Brain microvascular endothelial cell (primary cell): Measurements from ENCODE around the gene LRSAM1.

Experiments
- DNase-seq: peaks from one replicate; pipeline ENCODE4 v3.0.0-alpha.2; 2020
- H3K27ac ChIP-seq: fragments of 250-450 bp; sonication (Bioruptor Pico); 2 replicates; pipeline ENCODE4 v1.5.1; 2020; ENCODE audit warnings: mild to moderate bottlenecking, moderate library complexity
- H3K27me3 ChIP-seq: fragments of 250-450 bp; sonication (Bioruptor Pico); replicated peaks from 2 replicates; pipeline ENCODE4 v1.5.1; 2020; ENCODE audit warnings: mild to moderate bottlenecking
- H3K36me3 ChIP-seq: fragments of 250-450 bp; sonication (Bioruptor Pico); replicated peaks from 2 replicates; pipeline ENCODE4 v1.5.1; 2020; ENCODE audit warnings: mild to moderate bottlenecking
- H3K4me3 ChIP-seq: 2 replicates; pipeline ENCODE4 v1.5.1; 2011; ENCODE audit warnings: low read depth, mild to moderate bottlenecking, control low read depth, low read length, moderate library complexity
- in situ Hi-C: cut with HindIII; loops from 2 replicates; pipeline ENCODE4 v1.10.0; 2017; ENCODE audit warnings: low sequenced_read_pairs, low pct_ligation_motif_present
- TF ChIP-seq, protein P1 (sequence below): IDR thresholded peaks from 2 replicates; pipeline ENCODE4 v1.5.1; 2011; ENCODE audit warnings: low read depth, mild to moderate bottlenecking, moderate library complexity, low read length, control low read depth, inconsistent platforms; ENCODE audit errors: missing control alignments

Gene LRSAM1

GRCh38 chr9:127450830-127451607 is at the start of gene LRSAM1, which contains the start of gene RPL12:
Gene LRSAM1, plus strand, starts transcription at chr9:127451510. Its CDS starts 3,018 bp downstream, at chr9:127454528.
Gene RPL12, minus strand, starts transcription at chr9:127451406. Its CDS starts 89 bp downstream, at chr9:127451317.
- in situ Hi-C loops, result no loop called here
- Histone ChIP-seq H3K27me3 (no peaks in the 10 kb centered on the region), H3K36me3 (peaks cover 57% of the 10 kb centered on the region), H3K4me3 (peak within 1 kb of the TSS; percentile 99), H3K27ac (peak within 1 kb of the TSS; percentile 79)
- peak; percentile 91 for DNase-seq
- TF ChIP-seq, protein P1, sequence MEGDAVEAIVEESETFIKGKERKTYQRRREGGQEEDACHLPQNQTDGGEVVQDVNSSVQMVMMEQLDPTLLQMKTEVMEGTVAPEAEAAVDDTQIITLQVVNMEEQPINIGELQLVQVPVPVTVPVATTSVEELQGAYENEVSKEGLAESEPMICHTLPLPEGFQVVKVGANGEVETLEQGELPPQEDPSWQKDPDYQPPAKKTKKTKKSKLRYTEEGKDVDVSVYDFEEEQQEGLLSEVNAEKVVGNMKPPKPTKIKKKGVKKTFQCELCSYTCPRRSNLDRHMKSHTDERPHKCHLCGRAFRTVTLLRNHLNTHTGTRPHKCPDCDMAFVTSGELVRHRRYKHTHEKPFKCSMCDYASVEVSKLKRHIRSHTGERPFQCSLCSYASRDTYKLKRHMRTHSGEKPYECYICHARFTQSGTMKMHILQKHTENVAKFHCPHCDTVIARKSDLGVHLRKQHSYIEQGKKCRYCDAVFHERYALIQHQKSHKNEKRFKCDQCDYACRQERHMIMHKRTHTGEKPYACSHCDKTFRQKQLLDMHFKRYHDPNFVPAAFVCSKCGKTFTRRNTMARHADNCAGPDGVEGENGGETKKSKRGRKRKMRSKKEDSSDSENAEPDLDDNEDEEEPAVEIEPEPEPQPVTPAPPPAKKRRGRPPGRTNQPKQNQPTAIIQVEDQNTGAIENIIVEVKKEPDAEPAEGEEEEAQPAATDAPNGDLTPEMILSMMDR, result no peak

DNA sequence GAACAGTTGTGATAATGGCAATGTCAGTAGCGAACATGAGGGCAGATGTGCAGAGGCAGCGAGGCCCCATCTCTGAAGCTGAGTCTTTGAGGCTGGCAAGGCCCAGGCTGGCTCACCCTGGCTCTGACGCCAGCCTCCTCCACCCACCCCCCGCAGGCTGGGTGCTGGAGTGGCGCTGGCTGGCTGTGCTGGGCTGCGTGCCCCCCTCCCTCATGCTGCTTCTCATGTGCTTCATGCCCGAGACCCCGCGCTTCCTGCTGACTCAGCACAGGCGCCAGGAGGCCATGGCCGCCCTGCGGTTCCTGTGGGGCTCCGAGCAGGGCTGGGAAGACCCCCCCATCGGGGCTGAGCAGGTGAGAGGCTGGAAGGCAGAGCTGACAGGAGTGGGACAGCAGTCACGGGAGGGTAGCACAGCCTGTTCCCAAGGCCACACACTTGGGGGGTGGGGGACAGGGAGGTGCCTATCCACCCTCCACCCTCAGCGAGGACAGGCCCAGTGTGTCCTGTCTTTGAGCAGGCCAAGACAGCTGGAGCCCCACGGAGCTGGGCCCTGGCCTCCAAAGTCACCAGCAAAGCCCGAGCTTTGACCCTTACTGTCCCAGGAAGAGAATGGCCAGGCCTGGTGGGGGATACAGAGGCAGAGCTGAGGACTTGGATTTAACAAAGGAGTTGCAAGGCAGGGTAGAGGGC is 48.8 kb upstream of the LRSAM1 start:
- TF ChIP-seq, protein P1, result no peak
- no peak overlapping the region for H3K27ac ChIP-seq
- no peak overlapping the region for H3K4me3 ChIP-seq
- no peaks in the 10 kb centered on the region for H3K27me3 ChIP-seq
- in situ Hi-C loops, result no loop called here
- H3K36me3 ChIP-seq, result peaks cover 3% of the 10 kb centered on the region
- no peak for DNase-seq

DNA sequence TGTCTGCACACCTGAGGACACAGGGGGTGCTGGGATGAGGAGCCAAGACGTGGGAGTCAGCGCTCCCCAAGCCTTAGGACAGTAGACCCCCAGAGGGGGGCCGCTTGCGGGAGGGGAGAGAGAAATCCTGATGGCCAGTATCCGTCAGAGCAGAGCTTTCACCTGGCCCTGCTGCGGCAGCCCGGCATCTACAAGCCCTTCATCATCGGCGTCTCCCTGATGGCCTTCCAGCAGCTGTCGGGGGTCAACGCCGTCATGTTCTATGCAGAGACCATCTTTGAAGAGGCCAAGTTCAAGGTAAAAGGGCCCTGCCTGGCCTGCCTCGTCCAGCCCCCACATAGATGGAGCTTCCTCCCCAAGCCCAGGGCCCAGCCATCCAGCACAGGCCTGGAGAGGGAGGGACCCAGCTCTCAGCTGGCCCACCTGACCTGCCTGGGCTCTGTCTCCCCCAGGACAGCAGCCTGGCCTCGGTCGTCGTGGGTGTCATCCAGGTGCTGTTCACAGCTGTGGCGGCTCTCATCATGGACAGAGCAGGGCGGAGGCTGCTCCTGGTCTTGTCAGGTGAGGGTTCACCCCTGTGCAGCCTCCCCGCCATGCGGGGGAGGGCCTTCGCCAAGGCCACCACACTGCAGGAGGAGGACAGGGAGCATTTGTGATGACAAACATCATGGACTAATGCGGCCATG is 47.7 kb upstream of the LRSAM1 start:
- in situ Hi-C loops, result no loop called here
- TF ChIP-seq, protein P1, result no peak
- DNase-seq, result no peak
- Histone ChIP-seq H3K27me3 (no peaks in the 10 kb centered on the region), H3K4me3 (no peak overlapping the region), H3K27ac (no peak overlapping the region), H3K36me3 (peaks cover 3% of the 10 kb centered on the region)

- peaks cover 3% of the 10 kb centered on the region for H3K36me3 ChIP-seq
- no peaks in the 10 kb centered on the region for H3K27me3 ChIP-seq
- H3K27ac ChIP-seq, result no peak overlapping the region
- TF ChIP-seq, protein P1, result no peak
- in situ Hi-C loops, result no loop called here
- DNase-seq, result no peak
- no peak overlapping the region for H3K4me3 ChIP-seq
Observed at GRCh38 chr9:127404631-127405030, 46.7 kb upstream of the LRSAM1 start.

DNA sequence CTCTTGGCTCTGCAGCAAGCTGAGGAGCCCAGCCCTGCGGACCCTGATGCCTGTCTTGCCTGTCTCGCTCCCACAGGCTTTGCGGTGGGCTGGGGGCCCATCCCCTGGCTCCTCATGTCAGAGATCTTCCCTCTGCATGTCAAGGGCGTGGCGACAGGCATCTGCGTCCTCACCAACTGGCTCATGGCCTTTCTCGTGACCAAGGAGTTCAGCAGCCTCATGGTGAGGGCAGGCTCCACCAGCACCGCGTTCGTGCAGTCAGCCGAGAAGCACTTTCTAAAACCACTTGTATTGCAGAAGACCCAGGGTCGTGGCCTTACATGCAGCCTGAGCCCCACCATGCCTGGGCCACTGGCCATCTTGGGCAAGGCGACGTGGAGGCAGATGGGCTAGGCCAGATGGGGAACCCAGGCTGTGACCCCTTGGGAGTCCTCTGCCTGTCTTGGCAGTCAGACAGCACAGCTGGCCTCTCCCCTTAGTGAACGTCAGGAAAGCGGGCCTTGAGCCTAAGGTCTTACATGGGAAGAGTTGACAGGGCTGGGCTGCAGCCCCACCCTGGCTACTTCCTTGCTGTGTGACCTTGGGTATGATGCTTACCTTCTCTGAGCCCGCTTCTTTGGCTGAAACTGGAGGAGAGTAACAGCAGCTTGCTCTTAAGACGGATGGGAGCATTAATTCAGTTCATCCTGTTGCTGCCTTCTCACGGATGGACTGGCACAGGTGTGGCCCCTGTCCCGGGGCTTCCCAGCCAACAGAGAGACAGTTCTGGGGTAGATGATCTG is 45.8 kb upstream of the LRSAM1 start:
- DNase-seq, result no peak
- in situ Hi-C loops, result no loop called here
- Histone ChIP-seq H3K27ac (no peak overlapping the region), H3K4me3 (no peak overlapping the region), H3K36me3 (peaks cover 3% of the 10 kb centered on the region), H3K27me3 (no peaks in the 10 kb centered on the region)
- TF ChIP-seq, protein P1, result no peak
